ENCODE measurements around the gene MYO1B.

Gene MYO1B

GRCh38 chr2:191245046-191245868 is at the start of gene MYO1B:
Gene MYO1B (plus strand): TSS chr2:191245404. CDS start chr2:191276896, 31,492 bp downstream.
- H3K27me3 ChIP-seq (replicated peaks; ENCODE audit: control insufficient read depth, insufficient read depth, low read length) = no peaks in the 10 kb centered on the region
- H3K9ac ChIP-seq (ENCODE audit: low read length) = peak within 1 kb of the TSS; percentile 88
- H3K4me3 ChIP-seq (ENCODE audit: low read length) = peak within 1 kb of the TSS; percentile 90
- H3K9me3 ChIP-seq (ENCODE audit: control insufficient read depth, low read length) = no peaks in the 10 kb centered on the region
- peaks cover 38% of the 10 kb centered on the region for H3K4me1 ChIP-seq (ENCODE audit: control insufficient read depth, insufficient read depth, low read length)
- no peaks in the 10 kb centered on the region for H3K36me3 ChIP-seq (ENCODE audit: control insufficient read depth, insufficient read depth, low read length, severe bottlenecking)
- DNase-seq (ENCODE audit: low read depth) = peak; percentile 85

GRCh38 chr2:191197096-191197495 is 48.1 kb upstream of the MYO1B start:
- no peak for DNase-seq (ENCODE audit: low read depth)
- peaks cover 11% of the 10 kb centered on the region for H3K4me1 ChIP-seq (ENCODE audit: control insufficient read depth, insufficient read depth, low read length)
- no peak overlapping the region for H3K9ac ChIP-seq (ENCODE audit: low read length)
- no peaks in the 10 kb centered on the region for H3K9me3 ChIP-seq (ENCODE audit: control insufficient read depth, low read length)
- no peak overlapping the region for H3K4me3 ChIP-seq (ENCODE audit: low read length)
- no peaks in the 10 kb centered on the region for H3K27me3 ChIP-seq (replicated peaks; ENCODE audit: control insufficient read depth, insufficient read depth, low read length)
- H3K36me3 ChIP-seq (ENCODE audit: control insufficient read depth, insufficient read depth, low read length, severe bottlenecking) = no peaks in the 10 kb centered on the region

- Histone ChIP-seq H3K9ac (ENCODE audit: low read length) (no peak overlapping the region), H3K36me3 (ENCODE audit: control insufficient read depth, insufficient read depth, low read length, severe bottlenecking) (no peaks in the 10 kb centered on the region), H3K4me1 (ENCODE audit: control insufficient read depth, insufficient read depth, low read length) (peaks cover 23% of the 10 kb centered on the region), H3K9me3 (ENCODE audit: control insufficient read depth, low read length) (no peaks in the 10 kb centered on the region), H3K27me3 (replicated peaks; ENCODE audit: control insufficient read depth, insufficient read depth, low read length) (no peaks in the 10 kb centered on the region), H3K4me3 (ENCODE audit: low read length) (no peak overlapping the region)
- no peak for DNase-seq (ENCODE audit: low read depth)
Measured at GRCh38 chr2:191198271-191198670, 46.9 kb upstream of the MYO1B start.

- DNase-seq (ENCODE audit: low read depth) = no peak
- Histone ChIP-seq H3K27me3 (replicated peaks; ENCODE audit: control insufficient read depth, insufficient read depth, low read length) (no peaks in the 10 kb centered on the region), H3K9ac (ENCODE audit: low read length) (no peak overlapping the region), H3K9me3 (ENCODE audit: control insufficient read depth, low read length) (no peaks in the 10 kb centered on the region), H3K36me3 (ENCODE audit: control insufficient read depth, insufficient read depth, low read length, severe bottlenecking) (no peaks in the 10 kb centered on the region), H3K4me3 (ENCODE audit: low read length) (no peak overlapping the region), H3K4me1 (ENCODE audit: control insufficient read depth, insufficient read depth, low read length) (peaks cover 20% of the 10 kb centered on the region)
Measured at GRCh38 chr2:191199929-191200512, 45.2 kb upstream of the MYO1B start.

- H3K36me3 ChIP-seq (ENCODE audit: control insufficient read depth, insufficient read depth, low read length, severe bottlenecking) = no peaks in the 10 kb centered on the region
- no peak for DNase-seq (ENCODE audit: low read depth)
- peaks cover 20% of the 10 kb centered on the region for H3K4me1 ChIP-seq (ENCODE audit: control insufficient read depth, insufficient read depth, low read length)
- H3K4me3 ChIP-seq (ENCODE audit: low read length) = no peak overlapping the region
- no peaks in the 10 kb centered on the region for H3K27me3 ChIP-seq (replicated peaks; ENCODE audit: control insufficient read depth, insufficient read depth, low read length)
- no peaks in the 10 kb centered on the region for H3K9me3 ChIP-seq (ENCODE audit: control insufficient read depth, low read length)
- no peak overlapping the region for H3K9ac ChIP-seq (ENCODE audit: low read length)
Measured at GRCh38 chr2:191200910-191201309, 44.3 kb upstream of the MYO1B start.

GRCh38 chr2:191202209-191202721 is 42.9 kb upstream of the MYO1B start:
- no peaks in the 10 kb centered on the region for H3K36me3 ChIP-seq (ENCODE audit: control insufficient read depth, insufficient read depth, low read length, severe bottlenecking)
- H3K27me3 ChIP-seq (replicated peaks; ENCODE audit: control insufficient read depth, insufficient read depth, low read length) = no peaks in the 10 kb centered on the region
- H3K4me1 ChIP-seq (ENCODE audit: control insufficient read depth, insufficient read depth, low read length) = peaks cover 20% of the 10 kb centered on the region
- peak overlapping the region; percentile 54 for H3K4me3 ChIP-seq (ENCODE audit: low read length)
- H3K9ac ChIP-seq (ENCODE audit: low read length) = peak overlapping the region; percentile 76
- DNase-seq (ENCODE audit: low read depth) = peak; percentile 81
- H3K9me3 ChIP-seq (ENCODE audit: control insufficient read depth, low read length) = no peaks in the 10 kb centered on the region

GRCh38 chr2:191202881-191203397 is 42.3 kb upstream of the MYO1B start:
- H3K36me3 ChIP-seq (ENCODE audit: control insufficient read depth, insufficient read depth, low read length, severe bottlenecking) = no peaks in the 10 kb centered on the region
- H3K27me3 ChIP-seq (replicated peaks; ENCODE audit: control insufficient read depth, insufficient read depth, low read length) = no peaks in the 10 kb centered on the region
- no peaks in the 10 kb centered on the region for H3K9me3 ChIP-seq (ENCODE audit: control insufficient read depth, low read length)
- H3K4me1 ChIP-seq (ENCODE audit: control insufficient read depth, insufficient read depth, low read length) = peaks cover 20% of the 10 kb centered on the region
- peak; percentile 53 for DNase-seq (ENCODE audit: low read depth)
- H3K9ac ChIP-seq (ENCODE audit: low read length) = peak overlapping the region; percentile 76
- peak overlapping the region; percentile 54 for H3K4me3 ChIP-seq (ENCODE audit: low read length)

GRCh38 chr2:191204433-191204832 is 40.8 kb upstream of the MYO1B start:
- DNase-seq (ENCODE audit: low read depth) = no peak
- H3K36me3 ChIP-seq (ENCODE audit: control insufficient read depth, insufficient read depth, low read length, severe bottlenecking) = no peaks in the 10 kb centered on the region

GRCh38 chr2:191206613-191207471 is 38.4 kb upstream of the MYO1B start:
- no peak overlapping the region for H3K9ac ChIP-seq (ENCODE audit: low read length)
- H3K36me3 ChIP-seq (ENCODE audit: control insufficient read depth, insufficient read depth, low read length, severe bottlenecking) = no peaks in the 10 kb centered on the region
- DNase-seq (ENCODE audit: low read depth) = no peak
- H3K4me3 ChIP-seq (ENCODE audit: low read length) = no peak overlapping the region
- H3K27me3 ChIP-seq (replicated peaks; ENCODE audit: control insufficient read depth, insufficient read depth, low read length) = no peaks in the 10 kb centered on the region
- H3K9me3 ChIP-seq (ENCODE audit: control insufficient read depth, low read length) = peaks cover 4% of the 10 kb centered on the region
- H3K4me1 ChIP-seq (ENCODE audit: control insufficient read depth, insufficient read depth, low read length) = peaks cover 17% of the 10 kb centered on the region

More at GRCh38 chr2:191204433-191204832, 40.8 kb upstream of the MYO1B start:
- no peaks in the 10 kb centered on the region for H3K27me3 ChIP-seq (replicated peaks; ENCODE audit: control insufficient read depth, insufficient read depth, low read length)
- no peak overlapping the region for H3K9ac ChIP-seq (ENCODE audit: low read length)
- peaks cover 20% of the 10 kb centered on the region for H3K4me1 ChIP-seq (ENCODE audit: control insufficient read depth, insufficient read depth, low read length)
- H3K9me3 ChIP-seq (ENCODE audit: control insufficient read depth, low read length) = no peaks in the 10 kb centered on the region
- H3K4me3 ChIP-seq (ENCODE audit: low read length) = no peak overlapping the region

GRCh38 chr2:191209340-191209739 is 35.9 kb upstream of the MYO1B start:
- H3K4me1 ChIP-seq (ENCODE audit: control insufficient read depth, insufficient read depth, low read length) = no peaks in the 10 kb centered on the region
- no peak overlapping the region for H3K4me3 ChIP-seq (ENCODE audit: low read length)
- no peak overlapping the region for H3K9ac ChIP-seq (ENCODE audit: low read length)
- peaks cover 11% of the 10 kb centered on the region for H3K9me3 ChIP-seq (ENCODE audit: control insufficient read depth, low read length)
- peak; percentile 65 for DNase-seq (ENCODE audit: low read depth)
- H3K36me3 ChIP-seq (ENCODE audit: control insufficient read depth, insufficient read depth, low read length, severe bottlenecking) = no peaks in the 10 kb centered on the region
- no peaks in the 10 kb centered on the region for H3K27me3 ChIP-seq (replicated peaks; ENCODE audit: control insufficient read depth, insufficient read depth, low read length)

Measured in adipocyte (in vitro differentiated cells).